Activated T-cell treated with anti-CD3 and anti-CD28 coated beads, Interleukin-2, amount 50 U/mL, for 72 hours (primary cell): ENCODE data around the gene SLPI. TPM values are rescaled to one million over a fixed set of nuclear protein-coding genes. Genes with fewer than 3 reads are reported as not detected.

Experiments
- ATAC-seq, 2 donors: fragments of 150-1000 bp; cut with Tn5 transposase; replicated peaks in 1 of 2; 2 replicates each; pipeline ENCODE4 v1.10.0; 2021; ENCODE audit warnings: moderate library complexity in 2 of 2, mild to moderate bottlenecking in 1 of 2
- DNase-seq, 2 donors: peaks; one replicate each; pipeline ENCODE4 v3.0.0; 2021 to 2022; ENCODE audit warnings: mixed read lengths in 1 of 2
- H3K27ac Mint-ChIP-seq: one replicate; pipeline ENCODE4 v1.8.0; 2022; ENCODE audit warnings: mild to moderate bottlenecking, moderate library complexity, mixed read lengths
- H3K27me3 Mint-ChIP-seq: one replicate; pipeline ENCODE4 v1.8.0; 2022; ENCODE audit warnings: low read depth, mixed read lengths
- H3K36me3 Mint-ChIP-seq, 2 donors: one replicate each; pipeline ENCODE4 v1.8.0; 2022; ENCODE audit warnings: mixed read lengths in 2 of 2, mild to moderate bottlenecking in 1 of 2; ENCODE audit not compliant: insufficient read depth in 2 of 2
- H3K4me1 Mint-ChIP-seq: one replicate; pipeline ENCODE4 v1.8.0; 2022; ENCODE audit warnings: low read depth, mixed read lengths
- H3K4me3 Mint-ChIP-seq, 2 donors: one replicate each; pipeline ENCODE4 v1.8.0; 2022; ENCODE audit warnings: mild to moderate bottlenecking in 2 of 2, mixed read lengths in 2 of 2, moderate library complexity in 2 of 2
- H3K9me3 Mint-ChIP-seq, 2 donors: one replicate each; pipeline ENCODE4 v1.8.0; 2022; ENCODE audit warnings: mixed read lengths in 2 of 2
- total RNA-seq, 2 donors: library from RNA; stranded (reverse); gene quantifications; one replicate each; pipeline ENCODE4 v1.2.3, GENCODE V29; 2022

Gene SLPI, protein sequence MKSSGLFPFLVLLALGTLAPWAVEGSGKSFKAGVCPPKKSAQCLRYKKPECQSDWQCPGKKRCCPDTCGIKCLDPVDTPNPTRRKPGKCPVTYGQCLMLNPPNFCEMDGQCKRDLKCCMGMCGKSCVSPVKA
- total RNA-seq: not detected

DNA sequence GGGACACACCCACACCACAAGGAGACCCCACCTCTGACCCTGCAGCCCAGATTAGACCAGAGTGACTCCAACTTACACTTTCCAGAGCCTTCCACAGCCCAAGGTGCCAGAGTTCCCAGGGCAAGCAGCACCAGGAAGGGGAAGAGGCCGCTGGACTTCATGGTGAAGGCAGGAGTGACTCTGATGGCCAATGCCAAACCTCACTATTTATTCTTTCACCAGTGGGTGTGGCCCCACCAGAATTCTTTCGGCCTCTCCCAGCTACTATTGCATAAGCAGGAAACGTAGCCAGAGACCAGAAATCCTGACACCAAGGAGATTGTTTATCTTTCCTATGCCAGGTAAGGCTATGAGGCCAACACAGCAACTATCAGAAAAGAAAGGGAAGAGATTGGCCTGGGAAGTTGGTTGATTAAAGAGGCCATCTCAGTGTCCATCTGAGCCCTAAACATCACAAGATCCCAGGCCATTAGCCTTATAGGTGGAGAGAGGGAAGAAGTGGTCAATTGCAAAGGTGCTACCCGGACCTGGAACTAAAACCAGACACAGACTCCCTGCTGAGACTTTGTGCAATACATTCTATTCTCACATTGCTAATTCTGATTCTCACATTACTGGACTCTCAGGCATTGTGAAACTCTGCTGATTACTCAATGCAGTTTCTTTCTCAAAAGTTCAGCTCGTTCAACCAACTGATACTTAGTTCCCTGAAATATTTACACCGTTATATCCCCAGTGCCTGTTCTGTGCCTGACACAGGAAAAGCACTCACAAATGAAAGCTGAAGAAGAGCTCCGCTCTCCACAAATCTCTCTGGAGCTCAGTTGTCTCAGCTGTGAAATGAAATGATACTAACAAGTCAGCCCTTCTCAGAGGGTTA is at the start of gene SLPI:
Gene SLPI (minus strand): TSS at position 182 of the 880 bp plus-strand sequence. CDS start 21 bp downstream, at position 161.
- Mint-ChIP-seq H3K4me3 (no peak within 1 kb of the TSS), H3K27me3 (peaks cover 30% of the 10 kb centered on the region)

GRCh38 chr20:45303586-45304463 is 49.5 kb upstream of the SLPI start:
- peaks cover 0 to 4% of the 10 kb centered on the region in 2 donors for H3K36me3 Mint-ChIP-seq
- H3K27me3 Mint-ChIP-seq: peaks cover 67% of the 10 kb centered on the region
- no peak overlapping the region for H3K27ac Mint-ChIP-seq
- ATAC-seq (peak; percentile 49 to 70), DNase-seq (no peak)
- H3K4me1 Mint-ChIP-seq: peaks cover 40% of the 10 kb centered on the region
- no peaks in the 10 kb centered on the region for H3K9me3 Mint-ChIP-seq
- H3K4me3 Mint-ChIP-seq: peak overlapping the region; percentile 21 to 55

More for the DNA sequence above, at the start of gene SLPI:
- no peak for DNase-seq
- peak in 1 of 2 donors; percentile 42 for ATAC-seq
- H3K36me3 Mint-ChIP-seq: no peaks in the 10 kb centered on the region
- no peaks in the 10 kb centered on the region for H3K4me1 Mint-ChIP-seq
- no peak within 1 kb of the TSS for H3K27ac Mint-ChIP-seq
- no peaks in the 10 kb centered on the region for H3K9me3 Mint-ChIP-seq

DNA sequence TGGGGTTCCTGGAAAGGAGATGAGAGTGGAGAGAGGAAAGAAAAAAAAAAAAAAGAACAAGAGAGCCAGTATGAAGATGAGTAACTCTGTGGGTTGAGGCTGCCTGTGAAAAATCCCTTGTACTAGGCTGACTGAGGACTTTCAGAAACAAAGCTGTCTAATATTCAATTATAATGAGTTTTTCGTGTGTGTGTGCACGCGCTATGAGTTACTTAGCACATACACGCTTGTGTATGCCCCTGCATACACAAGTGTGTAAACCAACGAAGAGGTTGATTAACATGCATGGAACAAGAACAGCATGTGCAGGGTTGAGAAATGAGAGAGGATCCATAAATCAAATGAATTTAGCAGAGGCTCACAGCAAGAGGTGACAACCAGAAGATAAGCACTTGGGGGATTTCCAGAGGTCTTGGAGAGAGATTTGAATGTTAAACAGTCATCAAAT is 47.5 kb upstream of the SLPI start:
- H3K36me3 Mint-ChIP-seq: peaks cover 0 to 4% of the 10 kb centered on the region in 2 donors
- ATAC-seq (peak; percentile 73 to 74), DNase-seq (no peak)
- peak overlapping the region; percentile 57 to 80 for H3K4me3 Mint-ChIP-seq
- peaks cover 68% of the 10 kb centered on the region for H3K27me3 Mint-ChIP-seq
- H3K27ac Mint-ChIP-seq: peak overlapping the region; percentile 75
- H3K4me1 Mint-ChIP-seq: peaks cover 40% of the 10 kb centered on the region
- no peaks in the 10 kb centered on the region for H3K9me3 Mint-ChIP-seq

GRCh38 chr20:45300961-45301360 is 46.6 kb upstream of the SLPI start:
- H3K27me3 Mint-ChIP-seq: peaks cover 65% of the 10 kb centered on the region
- ATAC-seq: peak; percentile 55 to 64
- no peaks in the 10 kb centered on the region for H3K9me3 Mint-ChIP-seq
- peaks cover 40% of the 10 kb centered on the region for H3K4me1 Mint-ChIP-seq
- H3K4me3 Mint-ChIP-seq: no peak overlapping the region
- peaks cover 0 to 4% of the 10 kb centered on the region in 2 donors for H3K36me3 Mint-ChIP-seq
- peak; percentile 63 to 71 for DNase-seq
- H3K27ac Mint-ChIP-seq: no peak overlapping the region

DNA sequence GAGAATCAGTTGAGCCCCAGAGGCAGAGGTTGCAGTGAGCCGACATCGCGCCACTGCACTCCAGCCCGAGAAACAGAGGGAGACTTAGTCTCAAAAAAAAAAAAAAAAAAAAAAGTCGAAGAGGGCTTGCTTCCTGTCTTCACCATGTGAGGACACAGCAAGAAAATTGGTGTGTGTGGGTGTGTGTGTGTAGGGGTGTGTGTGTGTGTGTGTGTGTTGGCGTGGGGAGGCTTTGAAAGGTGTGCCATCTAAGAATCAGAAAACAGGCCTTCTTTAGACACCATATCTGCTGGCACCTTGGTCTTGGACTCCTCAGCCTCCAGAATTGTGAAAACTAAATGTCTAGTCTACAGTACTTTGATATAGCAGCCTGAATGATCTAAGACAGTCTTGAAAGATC is 45.4 kb upstream of the SLPI start:
- Mint-ChIP-seq H3K27ac (no peak overlapping the region), H3K9me3 (peaks cover 0 to under 1% of the 10 kb centered on the region in 2 donors), H3K4me1 (peaks cover 40% of the 10 kb centered on the region), H3K4me3 (no peak overlapping the region), H3K27me3 (peaks cover 61% of the 10 kb centered on the region), H3K36me3 (peaks cover 0 to 5% of the 10 kb centered on the region in 2 donors)
- no peak for DNase-seq
- ATAC-seq: no peak

GRCh38 chr20:45297786-45298497 is 43.6 kb upstream of the SLPI start:
- DNase-seq (no peak), ATAC-seq (no peak)
- H3K36me3 Mint-ChIP-seq: peaks cover 0 to 4% of the 10 kb centered on the region in 2 donors
- H3K27me3 Mint-ChIP-seq: peaks cover 54% of the 10 kb centered on the region
- no peak overlapping the region for H3K27ac Mint-ChIP-seq
- H3K4me1 Mint-ChIP-seq: peaks cover 33% of the 10 kb centered on the region
- H3K4me3 Mint-ChIP-seq: no peak overlapping the region
- peaks cover 0 to 2% of the 10 kb centered on the region in 2 donors for H3K9me3 Mint-ChIP-seq

DNA sequence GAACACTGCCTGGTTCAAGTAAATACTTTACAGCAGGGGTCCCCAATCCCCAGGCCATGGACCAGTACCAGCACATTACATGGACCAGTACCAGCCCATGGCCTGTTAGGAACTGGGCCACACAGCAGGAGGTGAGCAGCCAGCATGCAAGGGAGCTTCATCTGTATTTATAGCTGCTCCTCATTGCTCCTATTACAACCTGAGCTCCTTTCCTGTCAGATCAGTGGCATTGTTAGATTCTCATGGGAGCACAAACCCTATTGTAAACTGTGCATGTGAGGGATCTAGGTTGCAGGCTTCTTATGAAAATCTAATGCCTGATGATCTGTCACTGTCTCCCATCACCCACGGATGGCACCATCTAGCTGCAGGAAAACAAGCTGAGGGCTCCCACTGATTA is 40.3 kb upstream of the SLPI start:
- Mint-ChIP-seq H3K4me3 (no peak overlapping the region), H3K9me3 (peaks cover 0 to 2% of the 10 kb centered on the region in 2 donors), H3K27ac (no peak overlapping the region), H3K27me3 (peaks cover 40% of the 10 kb centered on the region), H3K4me1 (peaks cover 5% of the 10 kb centered on the region), H3K36me3 (peaks cover 0 to 4% of the 10 kb centered on the region in 2 donors)
- ATAC-seq (no peak), DNase-seq (no peak)

GRCh38 chr20:45294003-45294368 is 39.6 kb upstream of the SLPI start:
- DNase-seq: no peak
- peaks cover 5% of the 10 kb centered on the region for H3K4me1 Mint-ChIP-seq
- H3K27ac Mint-ChIP-seq: no peak overlapping the region
- ATAC-seq: no peak
- H3K27me3 Mint-ChIP-seq: peaks cover 40% of the 10 kb centered on the region
- peaks cover 0 to 4% of the 10 kb centered on the region in 2 donors for H3K36me3 Mint-ChIP-seq
- H3K9me3 Mint-ChIP-seq: peaks cover 0 to 2% of the 10 kb centered on the region in 2 donors
- H3K4me3 Mint-ChIP-seq: peak overlapping the region; percentile 79

DNA sequence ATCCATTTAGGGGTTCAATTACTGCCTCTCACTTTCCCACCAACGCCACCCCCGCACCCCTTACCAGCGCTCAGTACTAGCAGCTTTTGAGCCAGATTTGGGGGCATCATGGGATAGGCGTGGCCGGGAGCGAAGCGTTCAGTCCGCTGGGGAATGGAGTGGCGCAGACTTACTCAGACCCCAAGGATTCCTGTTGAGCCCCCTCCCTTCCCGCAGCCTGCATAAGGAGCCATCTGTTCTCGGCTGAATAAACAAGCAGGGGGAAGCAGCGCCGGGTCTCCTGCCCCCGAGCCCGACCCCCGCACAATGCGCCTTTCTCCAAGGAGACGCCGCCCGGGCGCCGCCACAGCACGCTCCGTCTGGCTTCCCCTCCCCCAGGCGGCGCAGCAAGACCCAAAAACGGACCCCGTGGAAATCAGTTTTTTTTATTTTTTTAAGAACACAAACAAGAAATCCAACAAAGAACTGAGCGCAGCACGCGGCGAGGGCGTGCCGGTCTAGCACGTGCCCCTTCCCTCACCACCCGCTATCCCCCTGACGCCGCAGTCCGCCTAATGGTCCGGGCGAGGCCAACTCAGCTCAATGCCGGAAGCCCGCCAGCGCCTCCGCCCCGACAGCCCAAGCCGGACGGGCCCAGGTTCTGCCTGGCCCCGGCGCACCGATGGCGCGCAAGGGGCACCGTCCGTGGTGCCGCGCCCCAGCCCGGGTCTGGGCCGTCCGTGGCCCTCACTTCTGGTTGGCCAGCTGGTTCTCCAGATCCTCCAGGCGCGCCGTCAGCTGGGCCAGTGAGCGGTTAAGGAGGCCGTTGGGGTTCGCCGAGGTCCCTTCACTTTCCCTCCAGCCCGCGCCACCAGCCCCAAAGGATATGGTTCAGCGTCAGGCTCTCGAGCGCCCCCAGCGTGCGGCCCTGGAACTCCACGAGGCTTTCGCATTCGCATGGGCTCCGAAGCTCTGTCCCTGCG is 39.0 kb upstream of the SLPI start:
- H3K27ac Mint-ChIP-seq: no peak overlapping the region
- H3K36me3 Mint-ChIP-seq: peaks cover 0 to 4% of the 10 kb centered on the region in 2 donors
- peak; percentile 87 to 90 for ATAC-seq
- H3K9me3 Mint-ChIP-seq: peaks cover 0 to 2% of the 10 kb centered on the region in 2 donors
- peak overlapping the region; percentile 79 for H3K4me3 Mint-ChIP-seq
- peak; percentile 87 to 90 for DNase-seq
- peaks cover 47% of the 10 kb centered on the region for H3K27me3 Mint-ChIP-seq
- peaks cover 5% of the 10 kb centered on the region for H3K4me1 Mint-ChIP-seq

GRCh38 chr20:45292343-45292742 is 38.0 kb upstream of the SLPI start:
- ATAC-seq (no peak), DNase-seq (no peak)
- Mint-ChIP-seq H3K4me1 (peaks cover 5% of the 10 kb centered on the region), H3K9me3 (peaks cover 0 to 2% of the 10 kb centered on the region in 2 donors), H3K36me3 (peaks cover 0 to 4% of the 10 kb centered on the region in 2 donors), H3K27me3 (peaks cover 51% of the 10 kb centered on the region), H3K4me3 (no peak overlapping the region), H3K27ac (no peak overlapping the region)

DNA sequence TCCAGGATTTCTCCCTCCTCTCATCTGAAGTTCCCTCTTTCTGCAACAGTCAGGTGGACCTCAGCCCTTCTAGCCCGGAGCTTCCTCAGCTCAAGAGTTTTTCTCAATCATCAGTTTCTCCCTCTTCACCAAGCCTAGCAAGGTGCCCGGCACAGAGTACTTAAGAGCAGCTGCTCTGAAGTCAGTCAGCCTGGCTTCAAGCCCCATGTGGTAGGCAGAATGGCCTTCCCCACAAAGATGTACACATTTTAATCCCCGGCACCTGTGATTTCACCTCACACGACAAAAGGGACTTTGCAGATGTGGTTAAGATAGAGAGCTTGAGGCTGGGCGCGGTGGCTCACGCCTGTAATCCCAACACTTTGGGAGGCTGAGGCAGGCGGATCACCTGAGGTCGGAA is 37.2 kb upstream of the SLPI start:
- Mint-ChIP-seq H3K4me3 (no peak overlapping the region), H3K9me3 (peaks cover 0 to 2% of the 10 kb centered on the region in 2 donors), H3K27ac (no peak overlapping the region), H3K36me3 (peaks cover 0 to 4% of the 10 kb centered on the region in 2 donors), H3K27me3 (peaks cover 53% of the 10 kb centered on the region), H3K4me1 (peaks cover 5% of the 10 kb centered on the region)
- no peak for ATAC-seq
- no peak for DNase-seq
